ENCODE results near the gene RALA. TPM values are rescaled to one million over a fixed set of nuclear protein-coding genes. Genes with fewer than 3 reads are reported as not detected.

The RALA gene
- total RNA-seq, 4 donors from 2014 or later = 9.2 to 11.6 (median 10.7) TPM

- intact Hi-C loops (cut with DNase I; ENCODE audit: low total_unique reads) = no loop called here
- TF ChIP-seq POLR2A (IDR thresholded peaks at IDR 0.05) (no peak), CTCF (IDR thresholded peaks at IDR 0.05 in 4 of 5, conservative IDR thresholded peaks at IDR 0.05 in 1 of 5) (no peak)
- no peaks in the 10 kb centered on the region for H3K9me3 ChIP-seq
- in situ Hi-C loops (cut with MboI; ENCODE audit: low sequenced_read_pairs in 4 of 4) = no loop called here
- H3K27ac ChIP-seq = no peak overlapping the region
- no peaks in the 10 kb centered on the region for H3K27me3 ChIP-seq
- H3K36me3 ChIP-seq = no peaks in the 10 kb centered on the region
- ATAC-seq (no peak), DNase-seq (no peak)
- H3K4me1 ChIP-seq = peaks cover 27 to 36% of the 10 kb centered on the region in 2 donors
- H3K4me3 ChIP-seq = no peak overlapping the region
These were observed 19.5 kb downstream of the RALA start for GRCh38 chr7:39642896-39643295.

- TF ChIP-seq CTCF (IDR thresholded peaks at IDR 0.05 in 4 of 5, conservative IDR thresholded peaks at IDR 0.05 in 1 of 5) = no peak
- Histone ChIP-seq H3K27ac (no peak overlapping the region), H3K4me1 (peaks cover 32 to 43% of the 10 kb centered on the region in 2 donors)
These were observed 20.8 kb downstream of the RALA start for GRCh38 chr7:39644170-39644569.

GRCh38 chr7:39645482-39646407 is 22.4 kb downstream of the RALA start:
- no peak overlapping the region for H3K27ac ChIP-seq
- H3K9me3 ChIP-seq = no peaks in the 10 kb centered on the region
- DNase-seq = no peak
- H3K36me3 ChIP-seq = no peaks in the 10 kb centered on the region
- H3K4me1 ChIP-seq = peaks cover 44 to 53% of the 10 kb centered on the region in 2 donors
- intact Hi-C loops (cut with DNase I; ENCODE audit: low total_unique reads) (no loop called here), in situ Hi-C loops (cut with MboI; ENCODE audit: low sequenced_read_pairs in 4 of 4) (no loop called here)
- TF ChIP-seq POLR2A (IDR thresholded peaks at IDR 0.05) (no peak), CTCF (IDR thresholded peaks at IDR 0.05 in 4 of 5, conservative IDR thresholded peaks at IDR 0.05 in 1 of 5) (no peak)
- H3K4me3 ChIP-seq = no peak overlapping the region
- H3K27me3 ChIP-seq = no peaks in the 10 kb centered on the region
- ATAC-seq = no peak

More at GRCh38 chr7:39644170-39644569, 20.8 kb downstream of the RALA start:
- intact Hi-C loops (cut with DNase I; ENCODE audit: low total_unique reads) = no loop called here
- Histone ChIP-seq H3K36me3 (no peaks in the 10 kb centered on the region), H3K9me3 (no peaks in the 10 kb centered on the region), H3K27me3 (no peaks in the 10 kb centered on the region), H3K4me3 (no peak overlapping the region)
- DNase-seq = no peak
- in situ Hi-C loops (cut with MboI; ENCODE audit: low sequenced_read_pairs in 4 of 4) = no loop called here
- ATAC-seq = no peak

GRCh38 chr7:39647816-39648215 is 24.4 kb downstream of the RALA start:
- ATAC-seq (no peak), DNase-seq (no peak)
- TF ChIP-seq CTCF (IDR thresholded peaks at IDR 0.05 in 4 of 5, conservative IDR thresholded peaks at IDR 0.05 in 1 of 5) (no peak), POLR2A (IDR thresholded peaks at IDR 0.05) (no peak)
- no peaks in the 10 kb centered on the region for H3K27me3 ChIP-seq
- H3K9me3 ChIP-seq = no peaks in the 10 kb centered on the region
- H3K36me3 ChIP-seq = no peaks in the 10 kb centered on the region
- H3K27ac ChIP-seq = no peak overlapping the region
- H3K4me1 ChIP-seq = peaks cover 49 to 62% of the 10 kb centered on the region in 2 donors
- intact Hi-C loops (cut with DNase I; ENCODE audit: low total_unique reads) (no loop called here), in situ Hi-C loops (cut with MboI; ENCODE audit: low sequenced_read_pairs in 4 of 4) (no loop called here)
- no peak overlapping the region for H3K4me3 ChIP-seq
